Cardiac septum (tissue), 1 donor: ENCODE results near the gene ARFGAP1. TPM values are rescaled to one million over a fixed set of nuclear protein-coding genes. Genes with fewer than 3 reads are reported as not detected.
"Not testable (repeated sequence)": the region's sequence is repeated elsewhere in the genome, so short reads cannot be mapped to it uniquely, and the experiment has no call there.

Source experiments
- DNase-seq: peaks from one replicate; pipeline ENCODE4 v3.0.0-alpha.2; 2020; ENCODE audit warnings: low spot score
- intact Hi-C: fragments of 100-400 bp; cut with DNase I; formaldehyde crosslinking; loops from one replicate; pipeline ENCODE4 v1.14.0; 2022
- total RNA-seq: library from RNA; stranded (reverse); fragmentation: NEBNext Ultra II Directional; extraction: Animal tissue kit (Norgen Biotek cat#: 25700); gene quantifications from one replicate; pipeline ENCODE4 v1.2.1, GENCODE V29; 2021
- donor health status: DM: no; HTN: no; CAD: no.

Gene ARFGAP1
- total RNA-seq, 1 donor from 2014 or later: 49.5 TPM

DNA sequence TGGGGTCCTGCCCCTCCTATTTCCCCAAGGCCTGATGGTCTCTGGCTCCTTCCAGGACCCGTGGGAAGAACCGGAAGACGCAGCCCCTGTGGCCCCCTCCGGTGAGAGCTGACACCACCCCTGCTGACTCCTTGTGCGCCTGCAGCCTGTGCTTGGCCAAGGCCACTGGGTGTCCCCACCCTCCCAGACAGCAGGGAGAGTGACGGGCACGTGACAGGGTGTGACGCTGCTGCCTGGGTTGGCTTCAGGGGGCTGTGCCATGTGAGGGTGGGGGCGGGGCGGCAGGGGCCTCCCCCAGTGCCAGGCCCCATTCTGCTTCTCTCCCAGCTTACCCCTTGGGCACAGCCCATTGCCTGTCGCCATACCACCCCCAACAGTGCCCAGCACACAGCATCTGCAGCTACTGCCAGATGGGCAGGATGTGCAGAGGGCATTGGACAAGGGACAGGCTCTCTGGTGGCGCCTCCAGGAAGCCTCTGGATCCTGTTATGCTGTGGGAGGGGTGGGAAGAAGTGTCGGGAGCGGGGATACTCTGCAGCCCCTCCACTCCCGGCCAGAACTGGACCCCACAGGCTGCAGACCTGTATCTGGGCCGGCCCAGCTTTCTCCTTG, 34.0 kb upstream of the ARFGAP1 start:
- intact Hi-C loops: no loop called here
- DNase-seq: no peak

DNA sequence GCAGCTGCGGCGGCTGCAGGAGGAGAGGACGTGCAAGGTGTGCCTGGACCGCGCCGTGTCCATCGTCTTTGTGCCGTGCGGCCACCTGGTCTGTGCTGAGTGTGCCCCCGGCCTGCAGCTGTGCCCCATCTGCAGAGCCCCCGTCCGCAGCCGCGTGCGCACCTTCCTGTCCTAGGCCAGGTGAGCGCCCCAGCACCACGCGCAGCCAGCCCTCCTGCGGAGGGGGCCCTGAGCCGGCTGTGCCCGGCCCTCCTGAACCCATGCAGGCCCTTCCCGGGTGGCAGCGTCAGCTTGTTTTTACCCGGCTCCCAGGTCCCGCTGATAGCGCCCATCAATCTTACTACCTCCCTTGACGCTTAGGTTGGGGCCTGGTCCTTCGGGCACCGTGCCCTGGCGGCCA, 33.2 kb upstream of the ARFGAP1 start:
- intact Hi-C loops: no loop called here
- no peak for DNase-seq

DNA sequence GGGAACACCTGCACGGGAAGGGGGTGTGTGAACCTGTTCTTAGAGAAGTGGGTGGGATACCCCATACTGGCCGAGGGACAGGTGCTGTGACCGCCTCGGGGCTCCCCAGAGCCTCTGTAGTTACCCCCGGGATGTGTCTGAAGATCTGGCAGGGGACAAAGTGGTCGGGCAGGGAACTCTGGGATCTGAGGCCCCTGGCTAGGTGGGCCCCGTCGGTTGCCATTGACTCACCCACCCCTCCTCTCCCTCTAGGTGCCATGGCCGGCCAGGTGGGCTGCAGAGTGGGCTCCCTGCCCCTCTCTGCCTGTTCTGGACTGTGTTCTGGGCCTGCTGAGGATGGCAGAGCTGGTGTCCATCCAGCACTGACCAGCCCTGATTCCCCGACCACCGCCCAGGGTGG, 32.6 kb upstream of the ARFGAP1 start:
- intact Hi-C loops: no loop called here
- no peak for DNase-seq

DNA sequence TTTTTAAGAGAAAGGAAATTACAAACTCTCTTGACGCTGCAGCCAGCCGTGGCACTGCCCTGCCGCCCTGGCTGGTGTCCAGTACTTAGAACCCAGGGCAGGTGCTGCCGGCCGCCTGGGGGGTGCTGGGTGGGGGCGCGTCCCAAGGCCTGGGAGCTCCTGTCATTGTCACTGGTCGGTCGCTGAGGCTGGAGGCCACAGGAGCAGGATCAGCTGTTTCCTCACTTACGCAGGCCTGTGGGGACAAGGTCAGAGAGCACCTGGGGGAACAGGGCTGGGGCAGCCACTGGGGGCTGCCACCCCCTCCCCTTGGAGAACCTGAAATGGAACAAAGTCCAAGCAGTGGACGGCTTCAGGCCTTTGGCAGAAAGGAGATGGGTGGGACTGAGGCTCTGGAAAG, 31.3 kb upstream of the ARFGAP1 start:
- DNase-seq: no peak
- intact Hi-C loops: no loop called here

DNA sequence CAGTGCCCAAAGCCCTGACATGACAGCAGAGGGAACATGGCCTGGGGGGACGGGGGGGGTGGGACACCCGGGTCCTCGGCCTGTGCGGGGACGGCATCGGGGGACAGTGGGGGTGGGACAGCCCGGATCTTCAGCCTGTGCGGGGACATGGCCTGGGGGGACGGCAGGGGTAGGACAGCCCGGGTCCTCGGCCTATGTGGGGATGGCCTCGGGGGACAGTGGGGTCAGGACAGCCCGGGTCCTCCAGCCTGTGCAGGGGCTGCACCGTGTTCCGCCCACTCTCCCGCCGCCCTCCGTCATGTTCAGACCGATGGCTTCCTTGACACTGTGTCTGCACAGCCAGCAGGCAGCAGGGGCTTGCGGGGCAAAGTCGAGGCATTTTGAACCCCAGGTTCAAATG, 29.9 kb upstream of the ARFGAP1 start:
- intact Hi-C loops: no loop called here
- no peak for DNase-seq

DNA sequence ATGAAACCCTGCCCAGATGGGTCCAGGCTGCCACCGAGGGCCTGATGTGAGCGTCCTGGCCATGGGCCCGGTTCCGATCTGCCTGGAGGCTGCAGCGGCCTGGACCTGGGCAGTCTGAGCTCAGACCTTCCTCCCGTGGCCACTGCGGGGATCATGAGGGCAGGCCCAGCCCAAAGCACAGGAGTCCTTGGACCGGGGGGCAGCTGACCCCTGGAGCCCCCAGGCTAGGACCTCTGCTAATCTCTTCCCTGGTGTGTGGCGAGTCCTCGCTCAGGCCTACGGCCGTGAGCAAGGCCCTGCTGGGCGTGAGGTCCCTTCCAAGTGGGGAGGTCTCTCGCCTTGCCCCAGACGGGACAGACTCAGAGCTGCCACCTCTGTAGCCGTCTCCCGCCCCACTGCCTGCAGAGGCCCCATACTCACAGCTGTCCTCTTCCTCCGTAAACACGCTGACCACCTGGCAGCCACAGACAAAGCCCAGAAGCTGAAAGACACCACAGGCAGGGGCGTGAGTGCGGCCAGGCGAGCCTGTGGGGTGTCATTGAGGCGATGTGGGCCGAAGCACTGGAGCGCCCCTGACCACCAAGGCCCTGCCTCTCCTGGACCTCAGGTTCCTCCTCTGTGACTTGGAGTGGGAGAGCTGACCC, 28.9 kb upstream of the ARFGAP1 start:
- no peak for DNase-seq
- intact Hi-C loops: no loop called here

DNA sequence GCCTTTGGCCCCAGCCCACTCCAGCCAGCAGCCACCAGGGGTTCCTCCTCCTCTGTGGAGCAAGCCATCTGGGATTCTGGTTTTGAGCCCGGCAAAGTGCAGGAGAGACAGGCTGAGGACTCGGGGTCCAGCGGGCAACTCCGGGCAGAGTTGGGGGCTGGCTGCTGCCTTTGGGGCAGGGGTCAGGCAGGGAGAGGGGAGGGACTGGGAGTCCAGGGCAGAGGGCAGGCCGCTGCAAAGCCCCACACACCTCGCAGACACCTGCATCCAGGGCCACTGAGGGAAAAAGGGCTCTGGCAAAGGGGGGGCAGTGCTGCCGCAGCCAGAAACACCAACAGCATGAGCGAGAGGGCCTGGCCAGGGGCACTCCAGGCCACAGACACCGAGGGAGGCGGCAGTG, 28.1 kb upstream of the ARFGAP1 start:
- intact Hi-C loops: no loop called here
- DNase-seq: no peak

DNA sequence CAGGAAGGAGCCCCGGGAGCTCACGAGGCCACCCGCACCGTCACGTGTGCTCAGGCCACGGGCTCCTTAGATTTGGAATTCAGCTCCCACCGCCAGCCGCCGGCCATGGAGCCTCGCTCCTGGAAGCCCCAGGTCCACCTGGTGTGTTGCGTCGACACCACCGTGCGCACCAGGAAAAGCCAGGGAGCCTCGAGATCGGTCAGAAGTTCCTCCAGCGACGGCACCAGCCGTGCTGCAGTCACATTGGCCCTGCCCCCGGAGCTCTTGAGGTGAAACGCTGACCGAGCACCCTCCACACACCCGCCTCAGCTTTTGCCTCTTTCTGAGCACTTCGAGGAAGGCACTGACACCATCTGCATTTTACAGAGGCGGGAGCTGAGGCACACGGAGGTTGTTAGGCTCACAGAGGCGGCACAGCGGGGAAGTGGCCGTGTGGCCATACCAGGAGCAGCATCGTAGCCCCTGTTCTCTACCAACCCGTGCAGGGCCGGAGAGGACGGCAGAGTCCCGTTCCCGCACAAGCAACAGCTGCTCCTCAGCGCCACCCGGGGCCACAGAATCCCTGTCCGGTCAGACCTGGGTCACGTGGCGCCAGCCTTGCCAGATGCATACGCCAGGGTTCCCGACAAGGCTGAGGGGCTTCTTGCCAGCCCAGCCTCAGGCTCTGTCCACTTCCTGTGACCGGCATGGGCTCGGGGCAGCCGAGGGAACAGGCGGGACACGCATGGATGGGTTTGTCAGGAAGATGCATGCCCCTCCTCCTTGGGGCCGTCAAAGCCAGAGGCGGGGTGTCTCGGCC, 25.9 kb upstream of the ARFGAP1 start:
- intact Hi-C loops: no loop called here
- DNase-seq: no peak

DNA sequence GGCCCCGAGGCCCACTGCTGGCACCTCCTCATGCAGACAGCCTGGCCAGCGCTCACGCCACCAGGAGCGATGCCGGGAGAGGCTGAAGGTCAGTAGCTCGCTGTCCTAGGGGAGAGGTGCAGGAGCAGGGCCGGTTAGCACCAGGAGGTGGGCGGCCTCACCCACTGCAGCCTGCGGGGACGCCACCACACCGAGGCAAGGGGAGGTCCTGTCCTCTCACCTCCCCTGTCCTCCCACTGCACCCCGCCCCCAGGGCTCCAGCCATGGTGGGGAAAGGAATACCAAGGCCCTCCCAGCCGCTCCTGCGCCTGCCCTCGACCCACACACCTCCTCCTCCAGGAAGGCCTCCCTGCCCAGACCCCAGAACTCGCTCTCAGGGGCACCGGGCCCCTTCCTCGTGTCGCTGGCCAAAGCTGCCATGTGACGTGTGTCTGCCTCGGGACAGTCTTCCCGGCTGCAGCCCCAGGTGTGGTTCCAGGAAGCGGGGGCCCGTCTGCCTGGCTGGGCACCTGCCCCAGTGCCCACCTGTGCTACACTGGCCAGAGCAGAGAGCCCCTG, 24.9 kb upstream of the ARFGAP1 start:
- no peak for DNase-seq
- intact Hi-C loops: no loop called here

DNA sequence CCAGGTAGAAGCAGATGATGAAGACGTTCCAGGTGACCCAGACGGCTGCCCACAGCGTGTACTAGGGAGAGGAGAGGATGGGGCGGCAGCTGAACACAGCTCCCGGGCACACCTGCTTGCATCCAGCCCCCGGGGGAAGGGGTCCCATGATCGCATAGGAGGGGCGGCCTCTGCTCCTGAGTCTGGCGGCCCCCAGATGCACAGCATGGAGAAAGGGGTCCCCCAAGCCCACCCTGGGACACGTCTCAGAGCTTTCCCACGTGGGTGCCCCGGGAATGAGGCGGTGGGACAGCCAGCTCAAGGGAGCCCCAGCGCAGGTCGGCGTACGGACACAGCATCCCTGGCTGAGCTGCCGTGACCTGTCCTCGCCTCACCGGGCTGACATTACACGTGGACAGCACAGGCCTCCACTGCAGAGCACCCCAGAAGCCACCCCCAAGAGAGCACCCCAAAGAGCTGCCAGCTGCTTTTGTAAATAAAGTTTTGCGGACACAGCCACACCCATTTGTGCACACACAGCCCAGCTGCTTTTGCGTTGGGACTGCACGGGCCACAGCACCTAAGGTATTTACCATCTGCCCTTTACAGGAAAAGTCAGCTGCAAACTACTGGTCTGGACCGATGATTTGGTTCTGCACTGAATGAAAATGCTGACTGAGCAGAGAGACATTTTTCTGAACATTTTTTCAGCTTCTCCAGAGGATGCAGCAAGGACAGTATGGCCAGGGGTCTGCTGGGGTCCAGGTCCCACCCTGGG, 23.6 kb upstream of the ARFGAP1 start:
- intact Hi-C loops: no loop called here
- no peak for DNase-seq

DNA sequence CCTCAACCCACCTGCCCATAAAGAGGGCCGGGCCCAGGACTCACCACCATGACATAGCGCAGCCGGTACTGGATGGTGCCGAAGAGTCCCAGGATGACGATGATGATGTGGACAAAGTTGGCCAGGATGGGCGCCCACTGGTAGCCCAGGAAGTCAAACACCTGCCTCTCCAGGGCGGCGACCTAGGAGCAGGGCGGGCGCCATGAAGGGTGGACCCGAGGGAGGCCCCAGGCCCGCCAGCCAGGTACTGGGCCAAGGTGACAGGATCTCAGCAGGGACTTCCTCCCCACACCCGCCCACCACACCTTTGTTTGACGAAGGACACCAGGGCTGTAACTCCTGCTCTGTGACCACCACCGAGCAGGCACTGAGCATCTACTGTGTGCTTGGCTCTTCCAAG, 22.7 kb upstream of the ARFGAP1 start:
- DNase-seq: no peak
- intact Hi-C loops: no loop called here

DNA sequence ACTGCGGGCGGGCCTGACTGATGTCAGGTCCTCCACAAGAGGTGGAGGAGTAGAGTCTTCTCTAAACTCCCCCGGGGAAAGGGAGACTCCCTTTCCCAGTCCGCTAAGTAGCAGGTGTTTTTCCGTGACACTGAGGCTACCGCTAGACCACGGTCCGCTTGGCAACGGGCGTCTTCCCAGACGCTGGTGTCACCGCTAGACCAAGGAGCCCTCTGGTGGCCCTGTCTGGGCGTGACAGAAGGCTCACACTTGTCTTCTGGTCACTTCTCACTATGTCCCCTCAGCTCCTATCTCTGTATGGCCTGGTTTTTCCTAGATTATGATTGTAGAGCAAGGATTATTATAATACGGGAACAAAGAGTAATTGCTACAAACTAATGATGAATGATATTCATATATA, 21.3 kb upstream of the ARFGAP1 start:
- DNase-seq, intact Hi-C loops: not testable (repeated sequence)

DNA sequence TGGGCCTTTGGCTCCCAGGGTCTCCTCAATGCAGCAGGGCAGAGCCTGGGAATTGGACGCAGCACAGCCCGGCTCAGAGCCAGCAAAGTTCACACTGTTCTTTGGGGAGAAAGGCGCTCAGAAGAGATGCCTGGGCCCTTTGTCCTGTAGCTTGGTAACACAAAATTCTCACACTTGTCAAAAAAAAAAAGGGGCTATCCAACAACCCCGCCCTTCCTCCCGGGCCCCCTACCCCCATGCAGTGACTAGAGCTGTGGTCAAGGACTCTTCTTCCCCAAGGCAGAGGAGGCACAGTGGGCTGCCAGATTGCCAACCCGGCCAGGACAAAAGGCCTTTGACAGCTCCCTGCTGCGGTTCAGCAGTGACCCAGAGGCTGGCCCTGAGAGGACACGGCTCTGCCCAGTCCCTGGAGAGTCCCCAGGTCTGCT, 20.3 kb upstream of the ARFGAP1 start:
- intact Hi-C loops: no loop called here
- no peak for DNase-seq

DNA sequence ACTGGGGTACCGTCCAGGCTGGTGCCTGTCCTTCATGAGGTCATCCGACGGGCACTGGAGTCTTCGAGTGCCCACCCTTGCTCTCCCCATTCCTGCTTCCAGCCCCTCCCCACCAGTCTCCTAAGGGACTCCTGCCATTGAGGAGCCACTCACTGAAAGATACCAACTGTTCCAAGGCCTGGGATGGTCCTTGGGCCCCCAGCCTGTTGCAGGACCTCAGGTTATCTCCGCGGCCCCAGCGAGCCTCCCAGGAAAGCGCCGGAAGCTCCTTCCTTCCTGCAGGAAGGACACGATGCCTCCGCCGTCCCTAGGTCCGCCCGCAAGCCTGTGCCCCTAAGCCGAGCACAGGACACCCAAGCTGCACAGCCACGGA, 19.6 kb upstream of the ARFGAP1 start:
- DNase-seq: no peak
- intact Hi-C loops: no loop called here

DNA sequence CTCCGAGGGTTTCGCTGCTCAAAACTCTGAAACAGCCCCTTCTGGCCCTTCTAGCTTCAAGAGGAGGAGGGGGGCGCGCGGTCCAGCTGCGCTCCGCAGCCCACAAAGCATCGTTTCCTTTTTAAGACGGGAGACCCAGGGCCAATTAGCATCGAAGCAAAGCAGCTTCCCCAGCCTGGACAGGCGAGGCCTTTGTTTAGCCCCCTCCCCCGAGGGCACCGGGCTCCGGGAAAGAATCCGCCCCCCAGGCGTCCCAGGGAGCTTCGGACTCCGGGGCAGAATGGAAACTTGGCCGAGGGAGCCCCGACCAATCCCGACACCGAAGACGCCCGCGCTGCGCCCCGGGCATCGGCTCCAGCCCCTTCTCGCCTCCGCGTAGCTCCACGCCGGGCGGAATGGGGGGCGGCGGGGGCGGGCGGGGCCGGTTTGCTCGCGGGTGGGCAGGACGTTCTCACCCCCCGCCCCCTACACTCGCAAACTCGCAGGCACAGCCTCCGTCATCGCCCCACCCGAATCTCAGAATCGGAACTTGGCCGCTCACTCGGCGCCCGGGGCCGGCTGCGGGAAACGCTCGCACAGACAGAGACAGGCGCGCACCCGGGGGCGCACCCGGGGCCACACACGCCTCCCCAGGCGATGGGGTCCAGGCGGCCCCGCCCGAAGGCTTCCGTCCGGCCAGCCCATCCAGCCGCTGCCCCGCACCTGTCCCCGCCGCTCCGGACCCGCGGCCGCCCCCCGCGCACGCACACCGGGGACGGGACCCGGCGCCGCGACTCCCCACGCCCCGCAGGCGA, 19.0 kb upstream of the ARFGAP1 start:
- no peak for DNase-seq
- intact Hi-C loops: no loop called here

DNA sequence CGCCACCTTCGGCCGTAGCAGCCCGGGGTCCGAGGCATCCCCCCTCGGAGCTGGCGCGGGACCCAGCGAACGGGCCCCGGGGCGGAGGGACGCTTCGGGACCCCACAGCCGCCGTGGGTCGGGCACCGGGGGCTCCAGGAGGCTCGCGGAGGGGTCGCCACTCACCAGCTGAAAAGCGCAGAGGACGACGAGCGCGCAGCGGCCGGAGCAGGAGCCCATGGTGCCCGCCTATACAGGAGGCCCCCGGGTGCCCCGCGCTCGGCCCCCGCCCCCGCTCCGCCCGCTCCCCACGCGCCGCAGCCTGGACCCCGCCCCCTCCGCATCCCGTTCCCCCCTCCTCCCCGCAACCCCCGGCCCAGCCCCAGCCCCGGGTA, 18.4 kb upstream of the ARFGAP1 start, which contains the start of gene NKAIN4:
TSS of gene NKAIN4 (minus strand) at position 232 of the 374 bp plus-strand sequence. CDS start at position 219, 13 bp downstream.
- intact Hi-C loops: no loop called here
- DNase-seq: no peak

DNA sequence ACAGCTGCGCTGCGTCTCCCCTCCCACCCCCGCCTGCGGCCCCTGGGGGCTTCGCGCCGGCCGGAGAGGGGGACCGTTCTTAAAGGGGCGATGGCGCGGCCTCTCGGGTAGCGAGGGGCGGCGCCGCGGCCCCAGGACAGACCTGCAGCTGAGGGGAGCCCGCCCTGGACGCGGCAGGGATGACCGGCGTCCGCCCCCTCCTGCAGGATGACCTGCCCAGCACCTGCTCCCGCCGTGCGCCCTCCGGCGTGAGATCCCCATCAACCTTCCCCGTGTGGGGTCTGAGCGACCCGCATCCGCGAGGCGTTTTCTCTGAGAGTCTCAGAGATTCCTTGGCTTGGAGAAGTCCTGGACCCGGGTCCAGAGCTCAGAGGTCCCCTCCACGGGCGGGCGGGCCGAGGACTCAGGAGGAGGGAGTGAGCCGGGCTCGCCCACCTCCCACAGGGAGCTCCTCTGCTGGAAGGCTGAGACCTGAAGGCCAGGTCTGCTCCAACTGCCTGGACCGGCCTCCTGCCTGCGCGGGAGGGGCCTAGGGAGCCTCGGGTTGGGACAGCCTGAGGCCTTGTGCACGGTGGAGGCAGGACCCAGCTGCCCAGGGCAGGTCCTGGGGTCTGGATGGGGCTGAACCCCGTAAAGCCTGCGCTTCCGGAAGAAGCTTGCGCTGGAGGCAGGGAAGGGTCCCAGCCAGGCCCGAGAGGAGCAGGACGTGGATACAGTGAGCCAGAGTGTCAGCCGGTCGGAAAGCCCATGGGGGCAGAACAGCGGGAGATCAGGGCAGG, 17.8 kb upstream of the ARFGAP1 start:
- no peak for DNase-seq
- intact Hi-C loops: no loop called here

DNA sequence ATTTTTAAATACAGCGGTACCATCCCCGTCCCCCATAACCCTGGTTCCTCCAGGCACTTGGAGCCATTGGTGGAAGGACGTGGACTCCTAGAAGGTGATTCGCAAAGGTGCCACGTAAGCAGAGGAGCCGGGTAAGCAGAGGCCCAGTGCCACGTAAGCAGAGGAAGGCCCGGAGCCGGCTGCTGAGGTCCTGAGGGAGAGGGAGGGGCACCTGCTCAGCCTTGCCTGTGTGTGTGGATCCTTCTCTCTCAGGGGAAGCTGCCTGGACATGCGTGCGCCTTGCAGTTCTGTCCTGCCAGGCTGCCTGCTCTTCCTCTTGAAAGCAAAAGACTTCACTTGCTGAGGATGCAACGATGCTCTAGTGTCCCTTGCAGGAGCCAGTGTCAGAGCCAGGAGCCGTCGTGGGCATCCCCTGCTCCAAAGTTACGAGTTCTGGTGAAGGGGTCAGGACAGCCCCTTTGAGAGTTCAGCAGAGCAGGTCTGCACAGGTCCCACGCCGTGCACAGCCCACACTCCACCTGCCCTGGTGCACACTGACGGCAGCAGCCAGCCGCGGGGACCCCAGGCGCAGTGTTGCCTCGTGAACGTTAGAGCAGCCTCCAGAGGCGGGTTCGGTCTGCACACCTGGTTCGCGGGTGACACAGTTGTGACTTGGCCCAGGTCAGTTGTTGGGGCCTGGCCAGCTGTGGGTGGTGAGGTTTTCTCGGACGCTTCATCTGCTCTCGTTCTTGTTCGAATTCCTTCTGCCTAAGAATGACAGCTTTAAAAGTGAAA, 16.5 kb upstream of the ARFGAP1 start:
- DNase-seq: no peak
- intact Hi-C loops: no loop called here
